COLO668 (cell line): Measurements from ENCODE around the gene TPSAB1.

ENCODE experiments used
- DNase-seq: peaks from one replicate; lab custom pipeline; 2025; ENCODE audit not compliant: unreplicated experiment; lab: John Stamatoyannopoulos, UW

The TPSAB1 gene

GRCh38 chr16:1209081-1209480 lies 31.4 kb upstream of the TPSAB1 start:
- DNase-seq: no peak

- no peak for DNase-seq
Observed at GRCh38 chr16:1210461-1210860, 30.0 kb upstream of the TPSAB1 start.

DNA sequence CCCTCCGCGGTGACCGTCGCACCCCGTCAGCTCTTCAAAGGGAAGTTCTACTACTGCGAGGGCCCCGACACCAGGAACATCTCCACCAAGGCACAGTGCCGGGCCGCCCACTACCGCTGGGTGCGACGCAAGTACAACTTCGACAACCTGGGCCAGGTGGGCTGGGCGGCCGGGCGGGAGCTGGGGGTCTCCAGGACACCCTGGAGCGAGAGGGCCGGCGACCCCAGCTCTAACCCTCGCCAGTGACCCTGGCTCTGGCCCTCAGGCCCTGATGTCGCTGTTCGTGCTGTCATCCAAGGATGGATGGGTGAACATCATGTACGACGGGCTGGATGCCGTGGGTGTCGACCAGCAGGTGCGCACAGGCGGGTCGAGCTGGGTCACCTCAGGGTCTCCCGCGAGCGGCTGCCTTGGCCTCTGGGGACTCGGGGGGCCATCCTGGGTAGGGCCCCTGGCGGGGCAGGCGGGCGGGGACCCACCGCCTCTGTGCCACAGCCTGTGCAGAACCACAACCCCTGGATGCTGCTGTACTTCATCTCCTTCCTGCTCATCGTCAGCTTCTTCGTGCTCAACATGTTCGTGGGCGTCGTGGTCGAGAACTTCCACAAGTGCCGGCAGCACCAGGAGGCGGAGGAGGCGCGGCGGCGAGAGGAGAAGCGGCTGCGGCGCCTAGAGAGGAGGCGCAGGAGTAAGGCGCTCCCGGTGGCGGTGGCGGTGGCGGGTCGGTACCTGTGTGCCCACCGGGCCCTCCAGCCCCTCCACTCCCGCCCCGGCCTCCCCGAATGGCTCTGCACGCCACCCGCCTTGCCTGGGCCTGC lies 28.8 kb upstream of the TPSAB1 start:
- DNase-seq: no peak

GRCh38 chr16:1212616-1213194 lies 27.8 kb upstream of the TPSAB1 start:
- no peak for DNase-seq

- no peak for DNase-seq
Observed at GRCh38 chr16:1213231-1213630, 27.3 kb upstream of the TPSAB1 start.

- no peak for DNase-seq
Observed at GRCh38 chr16:1213796-1214372, 26.6 kb upstream of the TPSAB1 start.

DNA sequence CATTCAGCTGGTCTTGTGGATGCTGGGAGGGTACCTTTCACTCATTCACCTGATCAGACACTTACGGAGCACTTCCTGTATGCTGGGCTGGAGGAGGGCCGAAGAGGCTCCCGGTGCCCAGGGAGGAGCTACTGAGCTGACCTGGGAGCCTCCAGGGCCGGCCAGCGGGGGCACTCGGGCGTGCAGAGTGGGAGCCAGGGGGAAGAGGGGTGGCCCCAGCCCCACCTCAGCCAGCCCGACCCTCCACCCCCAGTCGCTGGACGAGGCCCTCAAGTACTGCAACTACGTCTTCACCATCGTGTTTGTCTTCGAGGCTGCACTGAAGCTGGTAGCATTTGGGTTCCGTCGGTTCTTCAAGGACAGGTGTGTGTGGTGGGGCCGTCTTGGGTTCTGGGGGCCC lies 25.8 kb upstream of the TPSAB1 start:
- DNase-seq: no peak

DNA sequence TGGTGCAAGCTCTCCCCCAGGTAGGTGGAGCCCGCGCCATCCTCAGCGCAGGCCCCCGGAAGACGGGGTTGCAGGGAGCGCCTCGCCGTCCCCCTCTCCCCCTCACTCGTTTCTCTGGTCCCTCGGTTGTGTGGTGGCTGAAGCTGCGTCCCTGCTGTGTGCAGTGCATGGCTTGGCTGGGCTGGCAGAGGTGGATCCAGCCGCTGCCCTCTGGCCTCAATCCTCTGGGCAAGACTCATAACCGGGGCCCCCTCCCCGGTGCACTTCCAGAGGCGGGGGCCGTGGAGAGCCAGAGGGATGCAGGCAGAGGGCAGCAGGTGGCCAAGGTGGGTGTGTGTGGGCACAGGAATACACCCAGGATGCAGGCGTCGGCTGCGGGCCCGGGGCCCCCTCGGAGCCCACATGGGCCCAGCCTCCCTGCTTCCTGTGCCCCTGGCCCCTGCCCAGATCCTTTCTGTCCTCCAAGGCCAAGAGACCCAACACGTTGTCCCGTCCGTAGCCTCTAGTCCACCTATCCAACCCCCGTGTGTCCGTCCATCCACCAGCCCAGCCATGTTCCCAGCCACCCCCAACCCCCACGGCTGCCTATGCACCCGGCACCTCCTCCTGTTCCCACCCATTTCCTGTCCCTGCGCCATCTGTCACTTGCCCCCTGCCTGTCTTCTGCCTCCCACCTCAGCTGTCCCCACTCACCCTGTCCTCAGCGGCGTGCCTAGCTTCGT lies 24.8 kb upstream of the TPSAB1 start:
- DNase-seq: no peak

GRCh38 chr16:1216296-1216619 lies 24.2 kb upstream of the TPSAB1 start:
- no peak for DNase-seq

DNA sequence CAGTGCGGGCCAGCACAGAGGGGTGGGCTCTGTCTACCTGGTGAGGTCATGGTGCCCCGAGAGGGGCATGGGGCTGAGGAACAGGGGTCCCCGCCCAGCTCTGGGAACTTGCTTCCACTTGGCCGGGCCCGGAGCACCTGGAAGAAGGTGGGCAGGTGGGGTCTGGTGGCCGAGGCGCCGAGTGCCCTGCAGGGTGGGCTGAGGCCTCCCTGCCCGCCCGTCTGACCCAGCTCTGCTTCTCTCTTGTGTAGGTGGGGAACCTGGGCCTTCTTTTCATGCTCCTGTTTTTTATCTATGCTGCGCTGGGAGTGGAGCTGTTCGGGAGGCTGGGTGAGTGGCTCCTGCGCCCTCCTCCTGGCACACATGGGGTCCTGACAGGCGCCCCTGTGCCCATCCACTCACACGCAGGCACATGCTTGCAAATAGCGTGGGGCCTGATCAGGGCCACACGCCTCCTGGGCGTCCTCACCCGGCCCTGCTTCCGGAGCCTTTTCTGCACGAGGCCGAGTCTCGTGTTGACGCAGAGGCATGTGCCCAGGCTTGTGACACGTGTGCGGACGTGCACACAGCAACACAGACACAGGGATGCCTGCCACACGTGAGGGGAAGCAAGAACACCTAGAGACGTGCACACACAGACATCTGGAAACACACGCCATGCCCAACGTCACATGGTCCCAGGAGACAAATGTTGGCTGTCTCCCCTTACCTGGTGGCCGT lies 23.7 kb upstream of the TPSAB1 start:
- DNase-seq: no peak

DNA sequence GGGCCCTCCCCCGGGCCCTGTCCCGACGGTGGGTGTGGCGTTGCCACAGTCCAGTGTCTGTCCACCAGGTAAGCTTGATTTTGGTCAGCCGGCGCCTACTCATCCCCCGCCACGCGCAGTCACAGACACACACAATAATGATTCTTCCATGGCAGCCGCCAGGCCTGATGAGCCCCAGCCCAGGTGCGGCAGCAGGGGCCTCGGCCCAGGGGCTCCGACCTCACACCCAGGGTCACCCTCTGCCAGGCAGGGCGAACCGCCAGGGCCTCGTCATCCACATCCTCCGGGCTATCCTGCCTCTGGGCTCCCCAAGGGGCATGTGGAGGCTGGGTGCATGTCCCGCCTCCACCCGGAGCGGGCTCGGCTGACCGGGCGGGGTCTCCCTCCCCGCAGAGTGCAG lies 23.0 kb upstream of the TPSAB1 start:
- no peak for DNase-seq

DNA sequence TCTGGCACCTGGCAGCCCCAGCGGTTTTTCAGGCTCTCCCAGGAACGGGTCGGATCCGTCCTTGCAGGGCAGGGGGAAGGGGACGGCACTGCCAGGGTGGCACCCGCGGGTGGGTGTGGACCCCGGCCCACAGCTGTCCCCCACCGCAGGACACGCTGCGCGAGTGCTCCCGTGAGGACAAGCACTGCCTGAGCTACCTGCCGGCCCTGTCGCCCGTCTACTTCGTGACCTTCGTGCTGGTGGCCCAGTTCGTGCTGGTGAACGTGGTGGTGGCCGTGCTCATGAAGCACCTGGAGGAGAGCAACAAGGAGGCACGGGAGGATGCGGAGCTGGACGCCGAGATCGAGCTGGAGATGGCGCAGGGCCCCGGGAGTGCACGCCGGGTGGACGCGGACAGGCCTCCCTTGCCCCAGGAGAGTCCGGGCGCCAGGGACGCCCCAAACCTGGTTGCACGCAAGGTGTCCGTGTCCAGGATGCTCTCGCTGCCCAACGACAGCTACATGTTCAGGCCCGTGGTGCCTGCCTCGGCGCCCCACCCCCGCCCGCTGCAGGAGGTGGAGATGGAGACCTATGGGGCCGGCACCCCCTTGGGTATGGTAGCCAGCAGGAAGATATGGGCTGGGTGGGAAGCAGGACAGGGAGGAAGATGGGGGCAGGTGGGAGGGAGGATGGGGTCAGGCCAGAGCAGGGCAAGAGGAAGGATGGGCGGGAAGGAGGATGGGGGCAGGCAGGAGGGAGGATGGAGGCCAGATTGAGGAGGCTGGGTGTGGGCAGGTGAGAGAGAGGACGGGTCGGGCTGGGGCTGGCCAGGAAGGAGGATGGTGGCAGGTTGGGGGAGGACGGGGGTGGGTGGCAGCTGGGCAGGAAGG lies 22.2 kb upstream of the TPSAB1 start:
- DNase-seq: no peak

GRCh38 chr16:1218930-1219611 lies 21.4 kb upstream of the TPSAB1 start:
- DNase-seq: no peak

- DNase-seq: no peak
Observed at GRCh38 chr16:1220098-1220728, 20.3 kb upstream of the TPSAB1 start.

DNA sequence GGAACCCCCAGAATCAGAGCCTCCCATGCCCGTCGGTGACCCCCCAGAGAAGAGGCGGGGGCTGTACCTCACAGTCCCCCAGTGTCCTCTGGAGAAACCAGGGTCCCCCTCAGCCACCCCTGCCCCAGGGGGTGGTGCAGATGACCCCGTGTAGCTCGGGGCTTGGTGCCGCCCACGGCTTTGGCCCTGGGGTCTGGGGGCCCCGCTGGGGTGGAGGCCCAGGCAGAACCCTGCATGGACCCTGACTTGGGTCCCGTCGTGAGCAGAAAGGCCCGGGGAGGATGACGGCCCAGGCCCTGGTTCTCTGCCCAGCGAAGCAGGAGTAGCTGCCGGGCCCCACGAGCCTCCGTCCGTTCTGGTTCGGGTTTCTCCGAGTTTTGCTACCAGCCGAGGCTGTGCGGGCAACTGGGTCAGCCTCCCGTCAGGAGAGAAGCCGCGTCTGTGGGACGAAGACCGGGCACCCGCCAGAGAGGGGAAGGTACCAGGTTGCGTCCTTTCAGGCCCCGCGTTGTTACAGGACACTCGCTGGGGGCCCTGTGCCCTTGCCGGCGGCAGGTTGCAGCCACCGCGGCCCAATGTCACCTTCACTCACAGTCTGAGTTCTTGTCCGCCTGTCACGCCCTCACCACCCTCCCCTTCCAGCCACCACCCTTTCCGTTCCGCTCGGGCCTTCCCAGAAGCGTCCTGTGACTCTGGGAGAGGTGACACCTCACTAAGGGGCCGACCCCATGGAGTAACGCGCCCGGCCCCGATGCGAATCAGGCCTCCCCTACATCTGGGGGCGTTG lies 19.5 kb upstream of the TPSAB1 start:
- no peak for DNase-seq

GRCh38 chr16:1221628-1222552 lies 18.6 kb upstream of the TPSAB1 start:
- no peak for DNase-seq

DNA sequence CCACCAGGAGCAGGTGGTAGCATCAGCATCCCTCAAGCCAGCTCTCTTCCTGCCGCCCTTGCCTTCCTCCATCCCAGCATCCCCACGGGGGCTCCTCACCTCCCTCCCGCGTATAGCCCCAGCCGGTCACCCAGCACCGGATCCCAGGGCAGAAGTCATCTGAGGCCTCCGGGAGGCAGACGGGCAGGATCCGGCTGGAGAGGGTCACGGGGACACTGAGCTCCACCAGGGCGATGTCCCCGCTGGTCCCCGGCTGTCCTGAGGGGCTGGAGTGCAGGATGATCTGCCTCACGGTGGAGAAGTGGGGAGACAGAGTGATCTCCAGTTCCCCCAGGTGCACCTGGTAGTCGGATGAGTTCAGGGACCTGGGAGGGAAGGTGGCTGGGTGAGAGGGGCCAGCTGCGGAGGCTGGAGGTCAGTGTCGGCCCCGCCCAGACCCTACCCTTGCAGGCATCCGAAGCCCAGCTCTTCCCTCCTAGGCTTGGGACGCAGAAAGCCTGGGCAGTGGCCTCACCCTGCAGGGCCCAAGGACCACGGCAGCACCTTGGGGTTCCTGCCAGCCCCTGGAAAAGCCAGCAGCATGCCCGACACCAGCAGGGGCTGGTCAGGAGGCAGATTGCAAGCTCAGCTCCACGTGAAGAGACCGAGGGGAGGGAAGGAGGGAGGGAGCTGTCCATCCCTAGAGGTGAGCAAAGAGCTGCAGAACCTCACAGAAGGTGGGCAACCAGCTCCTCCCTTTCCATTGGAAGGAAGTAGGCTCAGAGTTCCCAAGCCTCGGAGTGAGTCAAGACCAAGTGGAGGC lies 17.8 kb upstream of the TPSAB1 start:
- DNase-seq: no peak
